Fibroblast of lung (primary cell): ENCODE measurements around the gene DIP2C. TPM values are rescaled to one million over a fixed set of nuclear protein-coding genes. Genes with fewer than 3 reads are reported as not detected.

Experiments
- DNase-seq, 2 donors: peaks; one replicate each; pipeline versions ENCODE4 v3.0.0 to v3.0.0-alpha.2; 2010; ENCODE audit warnings: low read depth in 2 of 2
- H2AFZ ChIP-seq: 2 replicates; pipeline ENCODE4 v1.5.1; 2012; ENCODE audit warnings: low read length, control low read depth, inconsistent platforms
- H3K27ac ChIP-seq: 2 replicates; pipeline ENCODE4 v1.5.1; 2011; ENCODE audit warnings: low read length, control low read depth; ENCODE audit not compliant: insufficient read depth
- H3K27me3 ChIP-seq: 2 replicates; pipeline ENCODE4 v1.5.1; 2011; ENCODE audit warnings: mild to moderate bottlenecking, low read length; ENCODE audit not compliant: control insufficient read depth, insufficient read depth
- H3K36me3 ChIP-seq: 2 replicates; pipeline ENCODE4 v1.5.1; 2011; ENCODE audit warnings: low read length; ENCODE audit not compliant: control insufficient read depth, insufficient read depth
- H3K4me1 ChIP-seq: 2 replicates; pipeline ENCODE4 v1.5.1; 2011; ENCODE audit warnings: low read length; ENCODE audit not compliant: control insufficient read depth, insufficient read depth; ENCODE audit errors: extremely low read depth
- H3K4me2 ChIP-seq: 2 replicates; pipeline ENCODE4 v1.5.1; 2011; ENCODE audit warnings: low read length, control low read depth; ENCODE audit not compliant: insufficient read depth; ENCODE audit errors: extremely low read depth
- H3K4me3 ChIP-seq, 4 experiments: fragments of 200-600 bp in 1 of 4; sonication (generic) in 1 of 4; replicated peaks in 1 of 4; 2 replicates each; pipeline ENCODE4 v1.5.1; 2011 to 2016; ENCODE audit warnings: low read length in 4 of 4, low read depth in 3 of 4, mild to moderate bottlenecking in 3 of 4, control low read depth in 2 of 4, inconsistent platforms in 1 of 4, mixed read lengths in 1 of 4; ENCODE audit not compliant: insufficient read depth in 1 of 4; ENCODE audit errors: control extremely low read depth in 1 of 4
- H3K79me2 ChIP-seq: 2 replicates; pipeline ENCODE4 v1.5.1; 2012; ENCODE audit warnings: mild to moderate bottlenecking, low read length, inconsistent platforms; ENCODE audit not compliant: control insufficient read depth, insufficient read depth
- H3K9ac ChIP-seq: 2 replicates; pipeline ENCODE4 v1.5.1; 2011; ENCODE audit warnings: mild to moderate bottlenecking, low read length, control low read depth; ENCODE audit not compliant: insufficient read depth
- H3K9me3 ChIP-seq: 2 replicates; pipeline ENCODE4 v1.5.1; 2012; ENCODE audit warnings: low read depth, low read length; ENCODE audit not compliant: control insufficient read depth, insufficient read depth
- H4K20me1 ChIP-seq: 2 replicates; pipeline ENCODE4 v1.5.1; 2011; ENCODE audit warnings: low read length; ENCODE audit not compliant: control insufficient read depth, insufficient read depth; ENCODE audit errors: extremely low read depth
- EZH2 ChIP-seq: IDR thresholded peaks from 2 replicates; pipeline ENCODE4 v1.5.1; 2012; ENCODE audit warnings: low read length, control low read depth, mild to moderate bottlenecking; ENCODE audit errors: missing control alignments
- polyA plus RNA-seq, 2 donors: library from polyadenylated mRNA; depleted of rRNA in 1 of 2; stranded (reverse) in 1 of 2; unstranded in 1 of 2; fragments of >200 nt; gene quantifications; 2 replicates each; pipeline ENCODE4 v1.2.1, GENCODE V29; 2011 to 2012; ENCODE audit warnings: missing spikeins in 1 of 2
- total RNA-seq: library from RNA; depleted of rRNA; stranded (reverse); fragments of >200 nt; gene quantifications from 2 replicates; pipeline ENCODE4 v1.2.1, GENCODE V29; 2014
- TF ChIP-seq, protein P1 (sequence below), 2 donors: IDR thresholded peaks in 1 of 2; conservative IDR thresholded peaks in 1 of 2; 1 replicate in 1 of 2; 2 replicates in 1 of 2; pipeline ENCODE4 v1.5.1; 2011 to 2012; ENCODE audit warnings: low read length in 2 of 2, control low read depth in 1 of 2, inconsistent platforms in 1 of 2, low read depth in 1 of 2, mild to moderate bottlenecking in 1 of 2

DIP2C gene
- total and polyA plus RNA-seq, 2 donors (not counting 1 experiment from before 2014, with no cell fraction given), result 10.7 to 18.3 TPM

DNA sequence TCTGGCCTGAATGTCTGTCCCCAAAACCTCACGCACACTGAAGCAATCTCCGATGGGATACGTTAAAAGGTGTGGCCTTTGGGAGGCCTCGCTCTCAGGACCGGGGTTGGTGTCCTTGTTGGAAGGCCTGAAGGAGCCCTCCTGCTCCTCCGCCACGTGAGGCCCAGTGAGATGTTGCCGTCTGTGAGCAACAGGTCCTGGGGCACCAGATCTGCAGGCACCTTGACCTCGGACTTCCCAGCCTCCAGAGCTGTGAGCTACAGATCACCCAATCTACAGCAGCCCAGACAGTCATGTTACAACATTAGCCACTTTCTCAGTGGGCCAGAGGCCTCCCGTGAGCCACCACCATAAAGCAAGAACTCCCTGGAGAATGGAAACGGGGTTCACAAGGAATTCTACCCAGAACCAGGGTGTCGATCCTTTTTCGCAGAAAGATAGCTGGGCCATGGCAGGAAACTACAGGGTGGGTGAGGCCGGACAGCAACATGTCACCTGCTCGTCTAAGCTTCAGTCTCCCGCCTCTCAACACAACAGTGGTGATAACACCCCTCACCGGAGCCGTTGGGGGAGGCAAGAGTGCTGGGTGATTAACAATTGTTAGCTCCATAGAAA, 87.0 kb downstream of the DIP2C start:
- H3K4me1 ChIP-seq, result peaks cover 14% of the 10 kb centered on the region
- H3K4me2 ChIP-seq, result no peak overlapping the region
- H3K36me3 ChIP-seq, result no peaks in the 10 kb centered on the region
- H3K9ac ChIP-seq, result no peak overlapping the region
- H2AFZ ChIP-seq, result no peak overlapping the region
- peaks cover 42% of the 10 kb centered on the region for H3K79me2 ChIP-seq
- H3K27ac ChIP-seq, result no peak overlapping the region
- no peak for DNase-seq
- no peaks in the 10 kb centered on the region for H4K20me1 ChIP-seq
- no peak for TF ChIP-seq EZH2
- TF ChIP-seq, protein P1, sequence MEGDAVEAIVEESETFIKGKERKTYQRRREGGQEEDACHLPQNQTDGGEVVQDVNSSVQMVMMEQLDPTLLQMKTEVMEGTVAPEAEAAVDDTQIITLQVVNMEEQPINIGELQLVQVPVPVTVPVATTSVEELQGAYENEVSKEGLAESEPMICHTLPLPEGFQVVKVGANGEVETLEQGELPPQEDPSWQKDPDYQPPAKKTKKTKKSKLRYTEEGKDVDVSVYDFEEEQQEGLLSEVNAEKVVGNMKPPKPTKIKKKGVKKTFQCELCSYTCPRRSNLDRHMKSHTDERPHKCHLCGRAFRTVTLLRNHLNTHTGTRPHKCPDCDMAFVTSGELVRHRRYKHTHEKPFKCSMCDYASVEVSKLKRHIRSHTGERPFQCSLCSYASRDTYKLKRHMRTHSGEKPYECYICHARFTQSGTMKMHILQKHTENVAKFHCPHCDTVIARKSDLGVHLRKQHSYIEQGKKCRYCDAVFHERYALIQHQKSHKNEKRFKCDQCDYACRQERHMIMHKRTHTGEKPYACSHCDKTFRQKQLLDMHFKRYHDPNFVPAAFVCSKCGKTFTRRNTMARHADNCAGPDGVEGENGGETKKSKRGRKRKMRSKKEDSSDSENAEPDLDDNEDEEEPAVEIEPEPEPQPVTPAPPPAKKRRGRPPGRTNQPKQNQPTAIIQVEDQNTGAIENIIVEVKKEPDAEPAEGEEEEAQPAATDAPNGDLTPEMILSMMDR (conservative IDR thresholded peaks at IDR 0.05 in 1 of 2, IDR thresholded peaks at IDR 0.05 in 1 of 2; ENCODE audit: low read depth in 1 of 2, low read length in 2 of 2), result no peak
- no peaks in the 10 kb centered on the region for H3K9me3 ChIP-seq
- no peak overlapping the region for H3K4me3 ChIP-seq
- H3K27me3 ChIP-seq, result no peaks in the 10 kb centered on the region

DNA sequence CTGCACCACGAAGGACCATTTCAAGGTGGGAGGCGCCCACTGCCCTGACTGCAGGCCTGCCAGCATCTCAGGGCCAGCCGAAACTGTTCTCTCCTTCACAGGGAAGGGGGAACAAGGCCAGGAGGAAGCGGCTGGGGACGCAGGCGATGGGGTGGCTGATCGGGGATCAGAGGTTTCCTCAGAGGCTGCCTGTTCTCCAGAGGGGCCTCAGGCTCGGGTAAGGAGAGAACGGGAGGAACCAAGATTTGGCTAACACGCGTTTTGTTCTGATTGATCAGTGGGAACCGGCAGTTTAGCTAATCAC, 87.9 kb downstream of the DIP2C start:
- H3K79me2 ChIP-seq, result peaks cover 41% of the 10 kb centered on the region
- no peaks in the 10 kb centered on the region for H3K9me3 ChIP-seq
- H3K27ac ChIP-seq, result no peak overlapping the region
- H3K27me3 ChIP-seq, result no peaks in the 10 kb centered on the region
- H3K9ac ChIP-seq, result no peak overlapping the region
- H2AFZ ChIP-seq, result no peak overlapping the region
- H3K4me3 ChIP-seq, result no peak overlapping the region
- TF ChIP-seq, protein P1 (conservative IDR thresholded peaks at IDR 0.05 in 1 of 2, IDR thresholded peaks at IDR 0.05 in 1 of 2; ENCODE audit: low read depth in 1 of 2, low read length in 2 of 2), result no peak
- TF ChIP-seq EZH2, result no peak
- H3K4me1 ChIP-seq, result peaks cover 14% of the 10 kb centered on the region
- H3K36me3 ChIP-seq, result no peaks in the 10 kb centered on the region
- no peak overlapping the region for H3K4me2 ChIP-seq
- H4K20me1 ChIP-seq, result no peaks in the 10 kb centered on the region
- no peak for DNase-seq

DNA sequence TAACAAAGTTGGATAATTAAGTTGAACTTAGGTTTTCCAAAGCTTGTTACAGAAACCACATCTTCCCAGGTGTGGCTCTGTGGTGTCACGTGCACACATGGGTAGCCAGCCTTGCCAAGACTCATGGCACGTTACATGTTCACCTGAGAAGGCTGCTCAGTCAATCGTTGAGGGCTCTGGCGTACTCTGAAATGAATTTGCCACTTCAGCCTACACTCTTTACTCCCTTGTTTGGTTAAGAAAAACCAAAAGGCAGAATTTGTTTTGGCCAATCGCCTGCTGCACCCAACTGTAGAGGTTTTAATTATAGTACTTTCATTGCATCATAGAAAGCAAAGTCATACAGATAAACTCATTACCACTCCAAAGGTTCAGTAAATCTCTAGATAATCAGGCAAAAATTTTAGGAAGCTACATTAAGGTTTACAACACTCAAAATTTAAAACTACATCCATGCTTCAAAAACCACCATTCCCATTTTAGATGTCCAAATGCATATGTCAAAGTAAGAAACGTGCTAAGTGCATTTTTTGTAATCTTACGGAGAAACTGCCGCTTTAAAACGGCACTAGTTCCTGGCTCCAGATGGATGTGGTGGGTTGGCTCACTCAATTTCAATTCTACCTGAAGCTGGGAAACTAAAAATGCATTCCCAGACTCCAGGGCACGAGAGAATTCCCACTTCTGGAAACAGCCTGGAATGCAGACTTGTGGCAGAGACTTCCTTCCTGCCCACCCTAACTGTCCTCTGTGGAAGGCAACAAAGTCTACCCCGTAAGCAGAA, 88.4 kb downstream of the DIP2C start:
- Histone ChIP-seq H4K20me1 (no peaks in the 10 kb centered on the region), H3K4me3 (no peak overlapping the region), H3K9ac (no peak overlapping the region), H3K9me3 (no peaks in the 10 kb centered on the region), H3K27ac (no peak overlapping the region), H3K27me3 (no peaks in the 10 kb centered on the region), H3K4me1 (peaks cover 14% of the 10 kb centered on the region), H3K79me2 (peaks cover 40% of the 10 kb centered on the region), H3K4me2 (no peak overlapping the region), H2AFZ (no peak overlapping the region), H3K36me3 (no peaks in the 10 kb centered on the region)
- DNase-seq, result peak; percentile 43 to 81
- TF ChIP-seq, protein P1 (conservative IDR thresholded peaks at IDR 0.05 in 1 of 2, IDR thresholded peaks at IDR 0.05 in 1 of 2; ENCODE audit: low read depth in 1 of 2, low read length in 2 of 2), result no peak
- TF ChIP-seq EZH2, result no peak
